Activated CD8-positive, alpha-beta T cell treated with anti-CD3 and anti-CD28 coated beads for 36 hours (primary cell): ENCODE data around the gene HDHD3. TPM values are rescaled to one million over a fixed set of nuclear protein-coding genes. Genes with fewer than 3 reads are reported as not detected.

Source experiments
- ATAC-seq: fragments of 200-7000 bp; cut with Tn5 transposase; one replicate; pipeline ENCODE4 v1.10.0; 2021; ENCODE audit warnings: mild to moderate bottlenecking, moderate library complexity
- CTCF ChIA-PET: fragments of 350-600 bp; sonication (Branson Sonifier 250); formaldehyde crosslinking; loops from one replicate; lab custom pipeline; 2021; ENCODE audit warnings: antibody characterized with exemption; lab: Charles Lee
- POLR2A ChIA-PET: fragments of 350-600 bp; sonication (Branson Sonifier 250); formaldehyde crosslinking; loops from one replicate; lab custom pipeline; 2021; ENCODE audit warnings: antibody characterized with exemption; lab: Charles Lee
- DNase-seq: peaks from one replicate; pipeline ENCODE4 v3.0.0-alpha.2; 2020
- H3K27ac Mint-ChIP-seq: one replicate; pipeline ENCODE4 v1.8.0; 2021; ENCODE audit warnings: mild to moderate bottlenecking, mixed read lengths
- H3K27me3 Mint-ChIP-seq: one replicate; pipeline ENCODE4 v1.8.0; 2021; ENCODE audit warnings: mixed read lengths
- H3K36me3 Mint-ChIP-seq: one replicate; pipeline ENCODE4 v1.8.0; 2021; ENCODE audit warnings: low read depth, mixed read lengths
- H3K4me1 Mint-ChIP-seq: one replicate; pipeline ENCODE4 v1.8.0; 2021; ENCODE audit warnings: low read depth, mixed read lengths
- H3K4me3 Mint-ChIP-seq: one replicate; pipeline ENCODE4 v1.8.0; 2021; ENCODE audit warnings: mild to moderate bottlenecking, moderate library complexity, mixed read lengths
- H3K9me3 Mint-ChIP-seq: one replicate; pipeline ENCODE4 v1.8.0; 2021; ENCODE audit warnings: mixed read lengths
- CTCF ChIP-seq: fragments of 200-600 bp; IDR thresholded peaks from one replicate; pipeline ENCODE4 v1.8.0; 2022; ENCODE audit warnings: antibody characterized with exemption, mild to moderate bottlenecking
- intact Hi-C: fragments of 100-400 bp; cut with micrococcal nuclease; formaldehyde crosslinking; loops from one replicate; pipeline ENCODE4 v1.10.0; 2022
- total RNA-seq, 2 experiments: library from RNA; stranded (reverse); gene quantifications; one replicate each; pipeline ENCODE4 v1.2.3, GENCODE V29; 2021

Gene HDHD3
- total RNA-seq, 2 experiments from 2014 or later: 11.6 to 13.3 TPM

GRCh38 chr9:113328045-113328782 lies 48.6 kb downstream of the HDHD3 start:
- DNase-seq (no peak), ATAC-seq (no peak)
- Mint-ChIP-seq H3K4me1 (no peaks in the 10 kb centered on the region), H3K36me3 (no peaks in the 10 kb centered on the region), H3K9me3 (no peaks in the 10 kb centered on the region), H3K27me3 (no peaks in the 10 kb centered on the region), H3K27ac (no peak overlapping the region), H3K4me3 (no peak overlapping the region)
- intact Hi-C loops: no loop called here
- POLR2A ChIA-PET: interaction anchor here (1.2 kb wide), 1 partner anchor 53 kb away, joined by 3 read pairs; the partner anchor contains the start of gene CDC26
- CTCF ChIA-PET: interaction anchor here (0.8 to 1.9 kb wide), 2 partner anchors 10 to 11 kb away, joined by 4 to 5 read pairs; no protein-coding TSS in a partner anchor
- TF ChIP-seq CTCF: no peak

- no peaks in the 10 kb centered on the region for H3K27me3 Mint-ChIP-seq
- DNase-seq (no peak), ATAC-seq (no peak)
- no peak overlapping the region for H3K27ac Mint-ChIP-seq
- H3K9me3 Mint-ChIP-seq: no peaks in the 10 kb centered on the region
- POLR2A ChIA-PET: no interaction called here
- CTCF ChIA-PET: interaction anchor here (0.9 to 1.1 kb wide), 2 partner anchors 15 to 75 kb away, joined by 5 read pairs; partner anchors contain the start of gene ALAD
- no peaks in the 10 kb centered on the region for H3K36me3 Mint-ChIP-seq
- H3K4me1 Mint-ChIP-seq: no peaks in the 10 kb centered on the region
- no peak overlapping the region for H3K4me3 Mint-ChIP-seq
- intact Hi-C loops: no loop called here
- TF ChIP-seq CTCF: peak; percentile 41
These were observed 50.6 kb downstream of the HDHD3 start for GRCh38 chr9:113326230-113326629.

Other genes with a start within 250 kb of the HDHD3 start
- gene SLC31A2, start 226.0 kb downstream of the HDHD3 start, total RNA-seq: 1 to 10 TPM; 1.6 to 3.4 TPM
- gene FKBP15, start 155.7 kb downstream of the HDHD3 start, total RNA-seq: 10 to 100 TPM; 32.5 to 33.7 TPM
- gene SLC31A1, start 155.4 kb downstream of the HDHD3 start, total RNA-seq: 10 to 100 TPM; 18.3 to 19.2 TPM
- 10 to 100 TPM; 28.0 to 30.4 TPM for gene CDC26, start 101.4 kb downstream of the HDHD3 start, total RNA-seq
- 10 to 100 TPM; 52.9 to 56.5 TPM for gene PRPF4, start 101.3 kb downstream of the HDHD3 start, total RNA-seq
- gene RNF183, start 73.6 kb downstream of the HDHD3 start, total RNA-seq: under 1 TPM in 1 of 2 experiments, not detected in 1; 0.27 TPM
- gene WDR31, start 36.7 kb downstream of the HDHD3 start, total RNA-seq: 1 to 10 TPM; 1.3 to 1.4 TPM
- gene BSPRY, start 27.4 kb downstream of the HDHD3 start, total RNA-seq: 1 to 10 TPM; 8.2 to 9.1 TPM
- gene ALAD, start 24.3 kb upstream of the HDHD3 start, total RNA-seq: 10 to 100 TPM; 16.2 to 16.3 TPM
- gene POLE3, start 33.7 kb upstream of the HDHD3 start, total RNA-seq: 10 to 100 TPM; 49.0 to 50.9 TPM
- under 1 TPM; 0.74 to 0.83 TPM for gene C9orf43, start 33.8 kb upstream of the HDHD3 start, total RNA-seq
- 10 to 100 TPM; 51.0 to 51.5 TPM for gene RGS3, start 86.7 kb upstream of the HDHD3 start, total RNA-seq